IMR-90 (cell line): ENCODE measurements around the gene TEPSIN. TPM values are rescaled to one million over a fixed set of nuclear protein-coding genes. Genes with fewer than 3 reads are reported as not detected.

Experiments used
- ATAC-seq: fragments of 200-7000 bp; cut with Tn5 transposase; 2 replicates; pipeline ENCODE4 v1.9.1; 2020; ENCODE audit warnings: low read depth, mild to moderate bottlenecking, moderate library complexity
- BruUV-seq: library from RNA; stranded (reverse); fragments of 400-500 nt; replicated peaks from 2 replicates; lab custom pipeline; 2021; lab: Mats Ljungman, UMichigan
- CTCF ChIA-PET: fragments of 300-600 bp; formaldehyde crosslinking; extraction: SDS; loops from one replicate; lab custom pipeline; 2021; ENCODE audit warnings: antibody characterized with exemption; lab: Yijun Ruan, JAX
- POLR2A ChIA-PET: fragments of 300-600 bp; sonication (Branson Sonifier 250); formaldehyde crosslinking; loops from one replicate; lab custom pipeline; 2022; ENCODE audit warnings: antibody characterized with exemption; ENCODE audit not compliant: unreplicated experiment; lab: Charles Lee
- DNase-seq: peaks from one replicate; pipeline ENCODE4 v3.0.0; 2013
- H2AFZ ChIP-seq: replicated peaks from 2 replicates; pipeline ENCODE3; 2013; ENCODE audit warnings: low read length, mild to moderate bottlenecking; ENCODE audit not compliant: poor library complexity
- H2AK5ac ChIP-seq: 2 replicates; pipeline ENCODE4 v1.6.1; 2013; ENCODE audit warnings: low read depth, low read length, inconsistent platforms
- H2AK9ac ChIP-seq: replicated peaks from 2 replicates; pipeline ENCODE3; 2013; ENCODE audit warnings: mild to moderate bottlenecking, low read depth, low read length, moderate library complexity; ENCODE audit not compliant: poor library complexity
- H2BK120ac ChIP-seq: 2 replicates; pipeline ENCODE4 v1.6.1; 2013; ENCODE audit warnings: low read depth, low read length, inconsistent platforms
- H2BK15ac ChIP-seq: 3 replicates; pipeline ENCODE4 v1.6.1; 2013; ENCODE audit warnings: low read depth, low read length, inconsistent platforms
- H2BK20ac ChIP-seq: 2 replicates; pipeline ENCODE4 v1.6.1; 2013; ENCODE audit warnings: low read depth, mild to moderate bottlenecking, inconsistent platforms, low read length, moderate library complexity
- H2BK5ac ChIP-seq: 2 replicates; pipeline ENCODE4 v1.6.1; 2013; ENCODE audit warnings: mild to moderate bottlenecking, low read depth, low read length, inconsistent platforms; ENCODE audit not compliant: poor library complexity, severe bottlenecking
- H3K14ac ChIP-seq: replicated peaks from 2 replicates; pipeline ENCODE4 v1.6.1; 2013; ENCODE audit warnings: low read depth, low read length, inconsistent platforms
- H3K18ac ChIP-seq: 2 replicates; pipeline ENCODE4 v1.6.1; 2013; ENCODE audit warnings: low read depth, low read length, control low read depth
- H3K23ac ChIP-seq: 2 replicates; pipeline ENCODE4 v1.6.1; 2013; ENCODE audit warnings: low read depth, low read length, inconsistent platforms
- H3K27ac ChIP-seq: 2 replicates; pipeline ENCODE4 v1.5.1; 2013; ENCODE audit warnings: mild to moderate bottlenecking, control low read depth, low read length; ENCODE audit not compliant: insufficient read depth
- H3K27me3 ChIP-seq: 2 replicates; pipeline ENCODE4 v1.6.1; 2013; ENCODE audit warnings: low read length; ENCODE audit not compliant: control insufficient read depth, insufficient read depth
- H3K36me3 ChIP-seq: 2 replicates; pipeline ENCODE4 v1.6.1; 2013; ENCODE audit warnings: low read length, mixed read lengths; ENCODE audit not compliant: control insufficient read depth, insufficient read depth
- H3K4ac ChIP-seq: 2 replicates; pipeline ENCODE4 v1.6.1; 2013; ENCODE audit warnings: low read depth, low read length, inconsistent platforms
- H3K4me1 ChIP-seq: 2 replicates; pipeline ENCODE4 v1.6.1; 2013; ENCODE audit warnings: low read length, mixed read lengths; ENCODE audit not compliant: control insufficient read depth, insufficient read depth
- H3K4me2 ChIP-seq: 2 replicates; pipeline ENCODE4 v1.6.1; 2013; ENCODE audit warnings: low read depth, mild to moderate bottlenecking, control low read depth, low read length, moderate library complexity
- H3K4me3 ChIP-seq: 2 replicates; pipeline ENCODE4 v1.5.1; 2013; ENCODE audit warnings: low read depth, mild to moderate bottlenecking, control low read depth, low read length, moderate library complexity; ENCODE audit not compliant: insufficient read depth
- H3K56ac ChIP-seq: 2 replicates; pipeline ENCODE4 v1.6.1; 2013; ENCODE audit warnings: low read length, inconsistent platforms; ENCODE audit not compliant: insufficient read depth; ENCODE audit errors: extremely low read depth
- H3K79me1 ChIP-seq, 2 experiments: 2 replicates each; pipeline ENCODE4 v1.6.1; 2013; ENCODE audit warnings: low read length in 2 of 2, inconsistent platforms in 1 of 2, low read depth in 1 of 2
- H3K9ac ChIP-seq: 2 replicates; pipeline ENCODE4 v1.6.1; 2013; ENCODE audit warnings: low read depth, low read length, control low read depth
- H3K9me1 ChIP-seq: 2 replicates; pipeline ENCODE4 v1.6.1; 2013; ENCODE audit warnings: low read length, inconsistent platforms; ENCODE audit not compliant: insufficient read depth
- H3K9me3 ChIP-seq: 2 replicates; pipeline ENCODE4 v1.6.1; 2013; ENCODE audit warnings: low read length; ENCODE audit not compliant: control insufficient read depth, insufficient read depth
- H4K20me1 ChIP-seq: 2 replicates; pipeline ENCODE4 v1.6.1; 2013; ENCODE audit warnings: low read length, inconsistent platforms; ENCODE audit not compliant: insufficient read depth
- H4K5ac ChIP-seq: 2 replicates; pipeline ENCODE4 v1.6.1; 2013; ENCODE audit warnings: mild to moderate bottlenecking, low read depth, low read length, control low read depth
- H4K8ac ChIP-seq, 2 experiments: 2 replicates each; pipeline ENCODE4 v1.6.1; 2013; ENCODE audit warnings: low read depth in 2 of 2, low read length in 2 of 2, control low read depth in 1 of 2, inconsistent platforms in 1 of 2
- H4K91ac ChIP-seq: 2 replicates; pipeline ENCODE4 v1.6.1; 2013; ENCODE audit warnings: low read depth, low read length, inconsistent platforms; ENCODE audit not compliant: insufficient read depth
- BHLHE40 ChIP-seq: fragments of 150-350 bp; IDR thresholded peaks from 2 replicates; pipeline ENCODE4 v1.6.1; 2016; ENCODE audit warnings: mild to moderate bottlenecking, low read depth, low read length
- CEBPB ChIP-seq: IDR thresholded peaks from 2 replicates; pipeline ENCODE4 v1.6.1; 2012; ENCODE audit warnings: low read depth, low read length, improper control_type of control experiment
- CHD1 ChIP-seq: IDR thresholded peaks from 2 replicates; pipeline ENCODE4 v1.6.1; 2012; ENCODE audit warnings: low read depth, low read length, improper control_type of control experiment
- FOS ChIP-seq: fragments of 150-350 bp; IDR thresholded peaks from 2 replicates; pipeline ENCODE4 v1.6.1; 2016; ENCODE audit warnings: low read depth, low read length
- MAFK ChIP-seq: IDR thresholded peaks from 2 replicates; pipeline ENCODE4 v1.6.1; 2012; ENCODE audit warnings: low read depth, low read length, improper control_type of control experiment
- MAZ ChIP-seq: IDR thresholded peaks from 2 replicates; pipeline ENCODE4 v1.6.1; 2012; ENCODE audit warnings: low read depth, mild to moderate bottlenecking, low read length, improper control_type of control experiment, moderate library complexity, borderline replicate concordance
- MXI1 ChIP-seq: IDR thresholded peaks from 2 replicates; pipeline ENCODE4 v1.6.1; 2012; ENCODE audit warnings: low read depth, mild to moderate bottlenecking, low read length, moderate library complexity, borderline replicate concordance
- NFE2L2 ChIP-seq: fragments of 150-350 bp; IDR thresholded peaks from 2 replicates; pipeline ENCODE4 v1.6.1; 2016; ENCODE audit warnings: low read depth, mild to moderate bottlenecking, low read length
- POLR2A ChIP-seq: IDR thresholded peaks from 2 replicates; pipeline ENCODE4 v1.6.1; 2012; ENCODE audit warnings: mild to moderate bottlenecking, low read depth, low read length
- RAD21 ChIP-seq: IDR thresholded peaks from 2 replicates; pipeline ENCODE4 v1.6.1; 2012; ENCODE audit warnings: low read length, improper control_type of control experiment
- RCOR1 ChIP-seq: IDR thresholded peaks from 2 replicates; pipeline ENCODE4 v1.6.1; 2012; ENCODE audit warnings: mild to moderate bottlenecking, low read length, improper control_type of control experiment; ENCODE audit not compliant: insufficient replicate concordance
- RFX5 ChIP-seq: IDR thresholded peaks from 2 replicates; pipeline ENCODE4 v1.8.0; 2012; ENCODE audit warnings: low read depth, mild to moderate bottlenecking, low read length, moderate library complexity
- SMC3 ChIP-seq: fragments of 150-350 bp; IDR thresholded peaks from 2 replicates; pipeline ENCODE4 v1.6.1; 2016; ENCODE audit warnings: low read depth, mild to moderate bottlenecking, antibody characterized with exemption, low read length, moderate library complexity
- USF2 ChIP-seq: fragments of 150-350 bp; IDR thresholded peaks from 2 replicates; pipeline ENCODE4 v1.6.1; 2017; ENCODE audit warnings: mild to moderate bottlenecking, antibody characterized with exemption, low read length, low read depth
- WGBS, 2 experiments: methylation state at CpG; one replicate each; pipeline versions ENCODE4 v1.1.5 to v1.1.7; 2013; ENCODE audit warnings: missing lambda C conversion rate in 2 of 2; ENCODE audit not compliant: insufficient read length in 1 of 2; ENCODE audit errors: extremely low coverage in 2 of 2; 5-methylcytosine and 5-hydroxymethylcytosine counted together
- dilution Hi-C: fragments of 300-500 bp; cut with HindIII; formaldehyde crosslinking; loops from one replicate; pipeline ENCODE4 v1.14.3; 2018; ENCODE audit warnings: low sequenced_read_pairs; ENCODE audit not compliant: unreplicated experiment
- in situ Hi-C: fragments of 300-500 bp; cut with MboI; formaldehyde crosslinking; loops from 3 replicates; pipeline ENCODE4 v1.14.3; 2019; ENCODE audit warnings: low sequenced_read_pairs, inconsistent platforms, mixed read lengths
- intact Hi-C: fragments of 100-400 bp; cut with micrococcal nuclease; formaldehyde crosslinking; loops from 2 replicates; pipeline ENCODE4 v1.10.0; 2022
- polyA plus RNA-seq, 3 experiments: library from polyadenylated mRNA; depleted of rRNA; stranded (reverse); fragments of >200 nt; gene quantifications; 2 replicates each; pipeline ENCODE4 v1.2.3, GENCODE V29; 2012; ENCODE audit warnings: low replicate concordance in 1 of 3
- total RNA-seq: library from RNA; depleted of rRNA; stranded (reverse); fragments of >200 nt; gene quantifications from 2 replicates; pipeline ENCODE4 v1.2.3, GENCODE V29; 2012
- TF ChIP-seq, protein P1 (sequence below): fragments of 150-350 bp; IDR thresholded peaks from 2 replicates; pipeline ENCODE4 v1.6.1; 2016; ENCODE audit warnings: low read depth, mild to moderate bottlenecking, low read length, moderate library complexity, borderline replicate concordance
- TF ChIP-seq, protein P2 (sequence below): conservative IDR thresholded peaks from 2 replicates; pipeline ENCODE4 v1.5.1; 2012; ENCODE audit warnings: mild to moderate bottlenecking, low read depth, low read length, improper control_type of control experiment

Gene TEPSIN
- total and polyA plus RNA-seq, 2 of the 4 experiments (the other 2 are of a cell fraction) = 3.2 to 28.1 TPM

GRCh38 chr17:81190591-81190990 lies 48.3 kb downstream of the TEPSIN start:
- CTCF ChIA-PET = no interaction called here
- Histone ChIP-seq H2BK5ac (no peak overlapping the region), H2AFZ (no peak overlapping the region), H3K4me1 (no peaks in the 10 kb centered on the region), H3K18ac (no peak overlapping the region), H3K27me3 (no peaks in the 10 kb centered on the region), H3K9me1 (no peaks in the 10 kb centered on the region), H2BK120ac (no peak overlapping the region), H2AK9ac (no peak overlapping the region), H4K5ac (no peak overlapping the region), H3K23ac (no peak overlapping the region), H3K4me2 (no peak overlapping the region), H4K8ac (no peak overlapping the region), H3K4me3 (no peak overlapping the region), H3K27ac (no peak overlapping the region), H4K91ac (no peak overlapping the region), H3K79me1 (no peaks in the 10 kb centered on the region), H3K36me3 (peaks cover 8% of the 10 kb centered on the region), H2BK20ac (no peak overlapping the region), H4K20me1 (no peaks in the 10 kb centered on the region; the same call in 1 of the 2 replicates), H3K9ac (no peak overlapping the region), H3K14ac (no peak overlapping the region), H3K9me3 (no peaks in the 10 kb centered on the region), H3K56ac (no peak overlapping the region), H3K4ac (no peak overlapping the region), H2BK15ac (no peak overlapping the region), H2AK5ac (no peak overlapping the region)
- in situ Hi-C loops (no loop called here), dilution Hi-C loops (no loop called here), intact Hi-C loops (no loop called here)
- no peak for TF ChIP-seq RCOR1
- TF ChIP-seq, protein P1, sequence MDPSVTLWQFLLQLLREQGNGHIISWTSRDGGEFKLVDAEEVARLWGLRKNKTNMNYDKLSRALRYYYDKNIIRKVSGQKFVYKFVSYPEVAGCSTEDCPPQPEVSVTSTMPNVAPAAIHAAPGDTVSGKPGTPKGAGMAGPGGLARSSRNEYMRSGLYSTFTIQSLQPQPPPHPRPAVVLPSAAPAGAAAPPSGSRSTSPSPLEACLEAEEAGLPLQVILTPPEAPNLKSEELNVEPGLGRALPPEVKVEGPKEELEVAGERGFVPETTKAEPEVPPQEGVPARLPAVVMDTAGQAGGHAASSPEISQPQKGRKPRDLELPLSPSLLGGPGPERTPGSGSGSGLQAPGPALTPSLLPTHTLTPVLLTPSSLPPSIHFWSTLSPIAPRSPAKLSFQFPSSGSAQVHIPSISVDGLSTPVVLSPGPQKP = no peak
- TF ChIP-seq NFE2L2 = no peak
- TF ChIP-seq RFX5 = no peak
- TF ChIP-seq SMC3 = no peak
- no peak for TF ChIP-seq CEBPB
- TF ChIP-seq BHLHE40 = no peak
- TF ChIP-seq MAFK = no peak
- TF ChIP-seq MAZ = no peak
- no peak for TF ChIP-seq CHD1
- TF ChIP-seq, protein P2, sequence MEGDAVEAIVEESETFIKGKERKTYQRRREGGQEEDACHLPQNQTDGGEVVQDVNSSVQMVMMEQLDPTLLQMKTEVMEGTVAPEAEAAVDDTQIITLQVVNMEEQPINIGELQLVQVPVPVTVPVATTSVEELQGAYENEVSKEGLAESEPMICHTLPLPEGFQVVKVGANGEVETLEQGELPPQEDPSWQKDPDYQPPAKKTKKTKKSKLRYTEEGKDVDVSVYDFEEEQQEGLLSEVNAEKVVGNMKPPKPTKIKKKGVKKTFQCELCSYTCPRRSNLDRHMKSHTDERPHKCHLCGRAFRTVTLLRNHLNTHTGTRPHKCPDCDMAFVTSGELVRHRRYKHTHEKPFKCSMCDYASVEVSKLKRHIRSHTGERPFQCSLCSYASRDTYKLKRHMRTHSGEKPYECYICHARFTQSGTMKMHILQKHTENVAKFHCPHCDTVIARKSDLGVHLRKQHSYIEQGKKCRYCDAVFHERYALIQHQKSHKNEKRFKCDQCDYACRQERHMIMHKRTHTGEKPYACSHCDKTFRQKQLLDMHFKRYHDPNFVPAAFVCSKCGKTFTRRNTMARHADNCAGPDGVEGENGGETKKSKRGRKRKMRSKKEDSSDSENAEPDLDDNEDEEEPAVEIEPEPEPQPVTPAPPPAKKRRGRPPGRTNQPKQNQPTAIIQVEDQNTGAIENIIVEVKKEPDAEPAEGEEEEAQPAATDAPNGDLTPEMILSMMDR = no peak
- no peak for TF ChIP-seq MXI1
- TF ChIP-seq USF2 = no peak
- TF ChIP-seq POLR2A = no peak
- no peak for TF ChIP-seq RAD21
- no peak for TF ChIP-seq FOS
- BruUV-seq = no TSS peak
- ATAC-seq = no peak
- WGBS, 2 experiments = 94% methylated on average over 25 of the region's 28 CpGs; no CpG with 5 or more reads in 1 of the 2 experiments
- no peak for DNase-seq
- POLR2A ChIA-PET = no interaction called here
